Nucleus accumbens (tissue), 56 donors: Measurements from ENCODE around the gene UGT2A3.

Experiments used
- DNase-seq, 56 donors: peaks; one replicate each; lab custom pipeline; 2025; lab: John Stamatoyannopoulos, UW

Gene UGT2A3

DNA sequence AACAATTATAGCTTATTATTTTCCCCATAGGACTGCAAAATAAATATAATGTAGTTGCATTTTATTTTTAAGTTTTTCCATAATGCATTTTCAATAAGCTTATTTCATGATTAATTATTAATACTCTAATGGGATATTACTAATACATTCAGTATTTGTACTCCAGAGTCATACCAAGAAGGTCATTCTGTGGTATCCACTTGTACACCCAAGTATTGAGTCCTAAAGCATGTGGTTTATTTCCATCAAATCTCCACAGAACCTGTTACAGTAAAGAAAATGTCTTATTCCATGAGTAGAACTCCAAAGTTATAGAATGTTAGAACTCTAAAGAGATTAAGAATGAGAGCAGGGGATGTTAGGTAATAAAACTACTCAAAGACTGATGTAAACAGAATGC, 30.6 kb downstream of the UGT2A3 start:
- no peak for DNase-seq

DNA sequence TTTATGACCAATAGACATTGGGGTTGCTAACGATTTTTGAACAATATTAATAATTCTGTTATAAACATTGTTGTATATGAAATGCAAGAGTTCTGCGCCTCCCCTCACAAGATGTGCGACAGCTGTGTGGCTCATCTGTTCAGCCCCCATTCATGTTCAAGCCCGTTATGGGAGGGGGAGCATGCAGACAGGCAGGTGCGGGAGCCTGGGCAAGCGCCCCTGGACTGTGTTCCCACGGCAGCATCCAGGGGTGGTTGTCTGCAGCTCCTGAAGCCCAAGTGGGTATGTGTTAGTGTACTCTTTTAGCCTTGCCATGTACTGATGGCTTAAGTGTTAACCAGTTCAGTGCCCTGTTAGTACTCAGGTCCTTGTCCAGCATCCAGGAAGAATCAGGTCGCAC, 34.6 kb downstream of the UGT2A3 start:
- no peak for DNase-seq

DNA sequence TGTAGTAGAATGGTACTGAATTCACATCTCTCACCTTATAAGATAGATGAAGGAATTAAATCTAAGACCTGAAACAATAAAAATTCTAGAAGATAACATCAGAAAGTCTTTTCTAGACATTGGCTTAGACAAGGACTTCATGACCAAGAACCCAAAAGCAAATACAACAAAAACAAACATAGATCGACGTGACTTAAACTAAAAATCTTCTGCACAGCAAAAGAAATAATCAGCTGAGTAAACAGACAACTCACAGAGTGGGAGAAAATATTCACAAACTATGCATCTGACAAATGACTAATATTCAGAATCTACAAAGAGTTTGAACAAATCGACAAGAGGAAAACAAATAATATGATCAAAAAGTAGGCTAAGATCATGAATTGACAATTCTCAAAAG, 38.8 kb downstream of the UGT2A3 start:
- DNase-seq = no peak

DNA sequence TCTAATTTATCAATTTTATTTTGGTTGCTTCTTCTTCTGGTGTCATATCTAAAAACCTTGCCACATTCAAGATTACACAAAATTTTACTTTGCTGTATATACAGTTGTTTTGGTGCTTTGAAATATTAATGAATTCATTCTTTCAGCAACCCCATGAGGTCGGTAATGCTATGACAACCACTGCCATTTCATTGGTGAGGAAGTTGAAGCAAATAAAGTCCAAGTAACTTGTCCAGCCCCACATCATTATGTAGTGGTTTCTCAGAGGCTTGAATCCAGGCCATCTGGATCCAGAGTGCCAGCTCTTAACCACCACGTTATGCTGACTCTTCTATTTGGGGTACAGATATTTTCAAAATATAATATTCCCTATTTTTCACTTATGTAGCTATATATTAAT, 42.2 kb downstream of the UGT2A3 start:
- DNase-seq = no peak

DNA sequence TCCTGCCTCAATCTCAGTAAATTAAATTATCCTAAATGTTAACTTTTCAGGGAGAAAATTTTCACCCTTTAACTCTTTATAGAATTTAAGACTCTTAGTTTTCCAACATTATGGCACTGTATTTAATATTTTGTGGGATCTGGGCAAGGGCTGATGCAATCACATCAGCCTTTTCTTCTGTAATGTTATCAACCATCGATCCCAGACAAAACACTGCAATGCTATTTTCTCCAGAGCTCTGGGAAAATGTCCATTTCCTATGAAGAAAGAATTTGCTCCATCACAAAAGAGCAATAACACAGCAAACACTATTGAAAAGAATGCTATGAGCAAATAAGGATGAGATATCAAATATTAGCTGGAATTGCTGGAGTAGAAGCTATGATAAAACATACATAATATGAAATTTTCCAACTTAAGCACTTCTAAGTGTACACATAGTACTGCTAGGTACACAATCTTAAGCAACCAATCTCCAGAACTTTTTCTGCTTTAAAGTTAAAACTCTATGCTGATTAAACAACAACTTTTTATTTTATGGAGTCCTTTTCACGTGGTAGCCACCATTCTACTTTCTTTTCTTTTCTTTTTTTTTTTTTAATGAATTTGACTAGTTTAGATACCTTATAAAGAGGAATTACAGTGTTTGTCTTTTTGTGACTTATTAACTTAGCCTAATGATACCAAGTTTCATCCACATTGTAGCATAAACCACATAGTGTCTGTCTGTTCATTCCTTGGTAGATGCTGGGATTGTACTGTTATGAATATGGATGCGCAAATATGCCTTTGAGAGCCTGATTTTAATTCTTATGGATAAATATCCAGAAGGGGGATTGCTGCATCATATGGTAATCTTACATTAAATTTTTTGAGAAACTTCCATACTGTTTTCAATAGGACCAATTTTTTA, 43.6 kb downstream of the UGT2A3 start:
- no peak for DNase-seq

DNA sequence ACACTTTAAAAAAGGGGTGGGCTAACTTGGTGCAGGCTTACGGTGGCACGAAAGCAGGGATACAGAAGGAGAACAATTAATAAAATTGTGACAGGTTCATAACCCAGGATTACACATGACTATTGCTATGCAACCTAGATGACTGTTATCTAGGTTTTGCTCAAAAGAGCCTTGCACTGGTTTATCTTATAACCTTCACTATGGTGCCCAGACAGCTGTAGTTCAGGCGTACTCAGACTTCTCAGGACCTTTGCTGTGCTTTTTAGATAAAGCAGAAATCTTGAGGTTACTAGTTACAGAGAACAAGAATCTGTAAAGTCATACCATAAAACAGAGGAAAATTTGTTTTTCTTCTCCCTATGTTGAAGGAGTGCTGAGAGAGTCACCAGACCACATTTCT, 44.4 kb downstream of the UGT2A3 start:
- DNase-seq = no peak

DNA sequence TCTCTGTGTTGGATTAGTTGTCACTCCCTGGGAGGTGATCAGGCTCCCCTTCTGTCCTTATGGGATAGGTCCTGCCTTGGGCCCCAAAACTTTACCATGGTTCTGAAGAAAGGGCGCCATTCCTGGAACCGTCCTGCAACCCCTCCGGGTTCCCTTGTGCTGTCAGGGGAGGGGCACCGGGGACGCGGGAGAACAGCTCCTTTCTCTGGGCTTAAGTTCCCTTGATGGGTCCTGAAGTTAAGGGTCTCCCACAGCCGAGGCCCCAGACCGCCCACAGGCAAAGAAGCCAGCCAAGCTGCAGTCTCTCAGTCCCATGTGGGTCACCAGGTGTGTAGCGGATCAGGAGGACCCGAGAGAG, 44.8 kb downstream of the UGT2A3 start:
- no peak for DNase-seq

DNA sequence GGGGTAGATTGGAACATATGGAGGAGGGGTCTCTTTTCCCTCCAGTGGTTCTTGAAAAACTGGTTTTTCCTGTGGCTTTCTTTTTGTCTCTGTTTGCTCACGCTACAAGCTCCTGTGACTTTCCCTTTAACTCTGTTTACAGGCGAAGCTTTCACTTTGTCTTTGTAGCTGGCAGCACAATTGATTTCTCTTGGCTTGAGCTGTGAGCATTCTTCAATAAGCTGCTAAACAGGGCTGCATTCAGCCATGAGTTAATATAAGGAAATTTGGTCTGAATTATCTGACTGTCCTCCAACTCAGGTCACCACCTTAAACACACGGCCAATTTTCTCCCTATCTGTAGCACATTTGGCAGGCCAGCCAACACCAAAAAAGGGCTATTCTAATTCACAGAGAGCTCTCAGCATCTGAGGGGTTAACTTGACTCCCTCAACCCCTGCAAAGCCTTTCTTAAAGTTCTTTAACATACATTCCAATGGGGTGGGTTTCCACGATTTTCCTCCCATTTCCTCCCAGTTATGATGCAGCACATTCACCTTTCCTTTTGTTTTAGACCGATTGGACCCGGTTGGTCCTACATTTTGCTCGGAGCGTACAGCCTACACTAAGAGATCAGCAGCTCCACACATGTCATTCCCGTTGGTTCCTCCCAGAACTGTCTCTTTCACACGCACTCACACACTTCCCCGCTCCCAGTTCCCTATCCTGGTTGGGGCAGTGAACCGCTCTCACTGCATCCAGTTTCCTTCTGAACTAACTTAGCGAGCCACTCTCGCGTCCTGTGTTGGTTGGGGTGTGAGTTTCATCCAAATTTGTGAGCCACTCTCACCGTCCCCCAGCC, 45.4 kb downstream of the UGT2A3 start:
- DNase-seq = no peak

DNA sequence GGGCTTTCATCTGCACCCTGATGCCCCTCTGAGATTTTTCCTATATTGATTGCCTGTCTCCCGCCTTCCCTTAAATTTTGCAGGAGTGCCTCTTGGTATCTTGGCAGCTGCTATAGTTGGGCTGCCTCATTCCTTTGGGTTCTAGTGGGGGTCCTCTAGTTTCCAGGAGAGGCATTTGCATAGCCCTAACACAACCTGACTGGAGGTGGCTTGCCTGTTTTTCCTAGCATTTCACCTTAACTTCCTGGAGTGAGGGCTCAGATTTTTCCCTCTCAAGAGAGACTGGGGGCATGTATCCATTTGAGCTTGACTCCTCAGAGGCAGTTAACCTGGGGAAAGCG, 46.0 kb downstream of the UGT2A3 start:
- DNase-seq = no peak

DNA sequence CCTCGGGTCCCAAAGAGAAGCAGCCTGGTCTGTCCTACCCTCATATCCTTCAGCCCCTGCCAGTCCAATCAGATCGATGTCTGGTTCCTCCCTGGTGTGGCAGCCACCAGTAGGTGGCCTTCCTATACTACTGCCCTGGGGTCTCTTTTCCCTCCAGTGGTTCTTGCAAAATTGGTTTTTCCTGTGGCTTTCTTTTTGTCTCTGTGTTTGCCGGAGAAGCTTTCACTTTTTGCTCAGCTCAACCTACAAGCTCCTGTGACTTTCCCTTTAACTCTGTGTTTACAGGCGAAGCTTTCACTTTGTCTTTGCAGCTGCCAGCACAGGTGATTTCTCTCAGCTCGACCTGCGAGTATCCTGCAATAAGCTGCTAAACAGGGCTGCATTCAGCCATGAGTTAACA, 46.8 kb downstream of the UGT2A3 start:
- DNase-seq = no peak

DNA sequence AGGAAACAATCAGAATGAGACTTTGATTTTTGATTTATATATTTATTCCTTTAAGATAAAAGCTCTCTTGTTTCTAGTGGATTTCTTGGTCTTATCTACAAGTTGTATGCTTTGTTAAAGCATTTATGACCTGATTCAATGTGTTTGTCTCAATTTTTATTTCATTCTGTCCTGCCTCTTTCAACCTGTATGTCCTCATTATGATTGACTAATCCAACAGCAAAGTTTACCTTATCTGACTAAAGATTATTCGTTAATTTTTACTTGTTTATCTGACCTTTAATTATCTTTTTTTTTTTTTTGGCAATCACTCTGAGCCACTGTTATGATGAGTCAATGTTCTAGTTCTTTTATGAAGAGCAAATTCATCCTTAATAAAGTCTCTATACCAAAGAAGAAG, 54.9 kb downstream of the UGT2A3 start:
- DNase-seq = no peak

DNA sequence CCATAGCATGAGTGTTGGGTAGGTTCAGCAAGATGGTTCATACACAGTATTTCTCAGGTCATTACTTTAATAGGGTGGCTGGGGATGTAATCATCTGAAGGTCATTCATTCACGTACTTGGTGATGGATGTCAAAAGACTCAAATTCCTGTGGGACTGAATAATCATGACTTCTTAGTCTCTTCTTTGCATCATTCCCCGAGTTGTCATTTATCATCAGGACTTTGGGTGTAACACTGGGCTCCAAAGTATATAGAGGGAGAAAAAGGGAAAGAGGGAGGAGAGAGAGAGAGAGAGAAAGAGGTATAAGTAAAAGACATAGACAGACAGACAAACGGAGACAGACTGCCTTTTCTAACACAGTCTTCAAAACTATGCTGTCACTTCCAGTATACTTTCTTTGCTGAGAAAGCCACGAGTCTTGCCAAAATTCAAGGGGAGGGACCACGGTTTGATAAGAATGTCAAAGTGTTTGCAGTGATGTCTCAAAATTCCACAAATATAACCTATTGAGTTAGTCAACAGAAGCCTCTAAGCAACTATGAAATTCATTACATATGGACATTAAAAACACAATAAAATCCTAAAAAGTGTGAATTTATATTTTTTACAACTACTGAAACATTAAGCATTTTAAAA, 55.9 kb downstream of the UGT2A3 start:
- no peak for DNase-seq

DNA sequence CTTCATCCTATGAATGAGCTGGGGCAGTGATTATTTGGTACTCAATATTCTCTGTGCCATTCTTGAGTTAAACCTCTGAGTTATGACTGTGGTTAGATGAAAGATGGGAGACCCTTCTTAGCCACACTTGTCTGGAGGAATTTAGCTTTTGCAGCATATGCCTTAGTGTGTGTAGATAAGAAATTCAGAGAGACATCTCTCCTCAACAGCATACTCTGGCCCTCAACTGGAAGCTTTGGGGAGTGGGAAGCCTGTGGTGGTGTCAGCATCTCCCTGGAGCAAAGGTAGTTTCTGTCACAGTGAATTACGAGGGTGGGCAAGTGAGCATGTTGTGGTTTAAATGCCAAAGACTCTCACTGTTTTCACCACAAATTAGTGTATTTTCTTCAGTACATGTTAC, 58.7 kb downstream of the UGT2A3 start:
- DNase-seq = no peak

DNA sequence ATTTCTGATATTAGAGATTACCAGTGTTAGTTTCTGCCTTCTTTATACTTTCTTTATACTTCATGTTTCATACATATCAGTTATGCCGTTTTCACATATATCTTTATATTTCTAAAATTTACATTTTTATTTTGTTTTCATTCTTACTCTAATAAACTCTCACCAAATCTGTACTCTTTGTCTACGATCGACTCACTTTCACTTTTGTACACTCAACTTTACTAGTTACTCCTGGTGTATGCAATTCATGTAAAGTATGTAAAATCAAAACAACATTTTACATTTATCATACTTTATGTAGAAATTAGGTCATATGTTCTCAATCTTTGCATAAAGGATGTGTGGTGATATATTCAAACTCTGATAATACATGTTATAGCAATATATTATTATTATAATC, 59.9 kb downstream of the UGT2A3 start:
- no peak for DNase-seq

DNA sequence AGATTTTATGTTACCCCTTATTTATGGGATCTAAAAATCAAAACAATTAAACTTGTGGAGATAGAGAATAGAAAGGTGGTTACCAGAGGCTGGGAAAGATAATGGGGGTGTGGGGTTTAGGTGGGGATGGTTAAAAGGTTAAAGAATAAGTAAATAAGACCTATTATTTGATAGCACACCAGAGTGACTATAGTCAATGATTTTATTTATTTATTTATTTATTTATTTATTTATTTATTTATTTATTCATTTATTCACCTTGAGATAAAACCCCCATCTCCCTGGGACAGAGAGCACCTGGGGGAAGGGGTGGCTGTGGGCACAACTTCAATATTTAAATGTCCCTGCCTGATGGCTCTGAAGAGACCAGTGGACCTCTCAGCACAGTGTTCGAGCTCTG, 66.1 kb downstream of the UGT2A3 start:
- DNase-seq = no peak

DNA sequence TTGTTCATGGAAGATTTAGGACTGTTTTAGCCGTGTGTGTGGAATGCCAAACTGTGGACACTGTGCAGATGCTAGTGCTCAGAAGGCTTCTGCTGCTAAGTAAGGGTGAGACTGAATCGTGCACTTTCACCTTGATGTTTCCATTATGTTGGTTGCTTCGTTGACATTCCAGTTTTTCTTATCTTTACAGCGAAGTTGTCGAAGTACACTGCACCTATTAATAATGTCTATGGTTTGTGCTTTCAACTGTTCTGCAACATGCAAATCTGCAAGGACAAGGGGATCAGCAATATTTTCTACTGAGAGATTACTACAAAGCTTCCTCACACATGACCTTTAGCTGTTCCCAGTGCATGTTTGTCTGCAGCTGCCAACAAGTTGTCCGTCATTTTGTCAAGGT, 67.7 kb downstream of the UGT2A3 start:
- no peak for DNase-seq
